Fibroblast of skin of abdomen (primary cell): Measurements from ENCODE around the gene TUBB4B. TPM values are rescaled to one million over a fixed set of nuclear protein-coding genes. Genes with fewer than 3 reads are reported as not detected.

ENCODE experiments used
- DNase-seq: peaks from one replicate; pipeline ENCODE4 v3.0.0-alpha.2; 2013
- polyA plus RNA-seq, 2 experiments: library from polyadenylated mRNA; unstranded; fragments of 120-200 nt; gene quantifications; one replicate each; pipeline ENCODE4 v1.2.1, GENCODE V29; 2013; ENCODE audit not compliant: insufficient read length in 2 of 2

Gene TUBB4B
- 282 TPM for polyA plus RNA-seq (2013, experiment 1 of 2; ENCODE audit: insufficient read length)
- polyA plus RNA-seq (2013, experiment 2 of 2; ENCODE audit: insufficient read length) = 291 TPM

GRCh38 chr9:137240841-137241489, at the start of gene TUBB4B:
TSS of gene TUBB4B (plus strand) at chr9:137241287. CDS start at chr9:137241361, 74 bp downstream.
- DNase-seq = peak; percentile 100

GRCh38 chr9:137191691-137192447, 49.2 kb upstream of the TUBB4B start:
- no peak for DNase-seq

- DNase-seq = no peak
These were observed 48.7 kb upstream of the TUBB4B start for GRCh38 chr9:137192448-137192780.

- no peak for DNase-seq
These were observed 48.2 kb upstream of the TUBB4B start for GRCh38 chr9:137192859-137193258.

GRCh38 chr9:137193771-137194170, 47.3 kb upstream of the TUBB4B start:
- DNase-seq = no peak

GRCh38 chr9:137194388-137194787, 46.7 kb upstream of the TUBB4B start:
- DNase-seq = no peak

- no peak for DNase-seq
These were observed 46.2 kb upstream of the TUBB4B start for GRCh38 chr9:137194909-137195308.

GRCh38 chr9:137195525-137196220, 45.4 kb upstream of the TUBB4B start:
- DNase-seq = no peak

- DNase-seq = no peak
These were observed 42.8 kb upstream of the TUBB4B start for GRCh38 chr9:137198051-137198901.

- no peak for DNase-seq
These were observed 42.2 kb upstream of the TUBB4B start for GRCh38 chr9:137198902-137199283.

- DNase-seq = no peak
These were observed 41.5 kb upstream of the TUBB4B start for GRCh38 chr9:137199411-137200121.

- peak; percentile 99 for DNase-seq
These were observed 40.5 kb upstream of the TUBB4B start, which contains the start of gene TPRN for GRCh38 chr9:137200311-137201204. TSS of gene TPRN (minus strand) at chr9:137200741. CDS start at chr9:137200711, 30 bp downstream.

- no peak for DNase-seq
These were observed 39.8 kb upstream of the TUBB4B start for GRCh38 chr9:137201205-137201868.

GRCh38 chr9:137202966-137203365, 38.1 kb upstream of the TUBB4B start:
- DNase-seq = no peak

- no peak for DNase-seq
These were observed 36.4 kb upstream of the TUBB4B start for GRCh38 chr9:137204731-137205125.

- peak; percentile 85 for DNase-seq
These were observed 35.7 kb upstream of the TUBB4B start, which contains the start of the genes NDOR1 and TMEM203 for GRCh38 chr9:137205126-137206069. TSS of gene NDOR1 (plus strand) at chr9:137205700. CDS start at chr9:137205778, 78 bp downstream. TSS of gene TMEM203 (minus strand) at chr9:137205648. CDS start at chr9:137205414, 234 bp downstream.

- DNase-seq = no peak
These were observed 34.5 kb upstream of the TUBB4B start for GRCh38 chr9:137206602-137207001.

- no peak for DNase-seq
These were observed 29.6 kb upstream of the TUBB4B start for GRCh38 chr9:137211532-137211931.

- DNase-seq = no peak
These were observed 28.6 kb upstream of the TUBB4B start for GRCh38 chr9:137212520-137212919.
